Ectodermal cell (in vitro differentiated cells): ENCODE measurements around the gene SYNDIG1.

Source experiments
- H3K27ac ChIP-seq: 2 replicates; pipeline ENCODE4 v1.7.0; 2013; ENCODE audit warnings: mild to moderate bottlenecking, low read depth, low read length; ENCODE audit not compliant: insufficient read depth, poor library complexity, severe bottlenecking
- H3K27me3 ChIP-seq: 2 replicates; pipeline ENCODE4 v1.7.0; 2013; ENCODE audit warnings: mild to moderate bottlenecking, low read length; ENCODE audit not compliant: insufficient read depth, control insufficient read depth, poor library complexity, severe bottlenecking
- H3K36me3 ChIP-seq: one replicate; pipeline ENCODE4 v1.7.0; 2013; ENCODE audit warnings: low read length; ENCODE audit not compliant: control insufficient read depth, insufficient read depth
- H3K4me1 ChIP-seq: one replicate; pipeline ENCODE4 v1.7.0; 2013; ENCODE audit warnings: low read length; ENCODE audit not compliant: control insufficient read depth, insufficient read depth
- H3K4me3 ChIP-seq: 2 replicates; pipeline ENCODE4 v1.7.0; 2013; ENCODE audit warnings: low read depth, low read length, control low read depth; ENCODE audit not compliant: insufficient read depth
- H3K9me3 ChIP-seq: 2 replicates; pipeline ENCODE4 v1.7.0; 2013; ENCODE audit warnings: mild to moderate bottlenecking, low read length, moderate library complexity; ENCODE audit not compliant: control insufficient read depth
- WGBS, 2 experiments: methylation state at CpG; one replicate each; pipeline ENCODE4 v1.1.7; 2013; ENCODE audit warnings: missing lambda C conversion rate in 2 of 2; 5-methylcytosine and 5-hydroxymethylcytosine counted together

Gene SYNDIG1

GRCh38 chr20:24638591-24639548 is 169.4 kb downstream of the SYNDIG1 start:
- 90 to 94% methylated on average over 12 of the region's 12 CpGs for WGBS, 2 experiments
- Histone ChIP-seq H3K4me1 (peaks cover 8% of the 10 kb centered on the region), H3K9me3 (no peaks in the 10 kb centered on the region), H3K27me3 (no peaks in the 10 kb centered on the region), H3K27ac (no peak overlapping the region), H3K36me3 (no peaks in the 10 kb centered on the region), H3K4me3 (no peak overlapping the region)

- H3K9me3 ChIP-seq = no peaks in the 10 kb centered on the region
These were observed 170.8 kb downstream of the SYNDIG1 start for GRCh38 chr20:24640276-24640675.

GRCh38 chr20:24640686-24641085 is 171.3 kb downstream of the SYNDIG1 start:
- no peaks in the 10 kb centered on the region for H3K36me3 ChIP-seq
- H3K9me3 ChIP-seq = no peaks in the 10 kb centered on the region
- WGBS, 2 experiments = 91 to 93% methylated on average over 6 of the region's 6 CpGs
- H3K4me1 ChIP-seq = no peaks in the 10 kb centered on the region
- no peaks in the 10 kb centered on the region for H3K27me3 ChIP-seq
- H3K4me3 ChIP-seq = no peak overlapping the region
- no peak overlapping the region for H3K27ac ChIP-seq

More at GRCh38 chr20:24640276-24640675, 170.8 kb downstream of the SYNDIG1 start:
- no peak overlapping the region for H3K4me3 ChIP-seq
- H3K27ac ChIP-seq = no peak overlapping the region
- 91 to 96% methylated on average over 2 of the region's 2 CpGs for WGBS, 2 experiments
- no peaks in the 10 kb centered on the region for H3K27me3 ChIP-seq
- no peaks in the 10 kb centered on the region for H3K4me1 ChIP-seq
- no peaks in the 10 kb centered on the region for H3K36me3 ChIP-seq

- Histone ChIP-seq H3K9me3 (no peaks in the 10 kb centered on the region), H3K27me3 (no peaks in the 10 kb centered on the region), H3K4me1 (no peaks in the 10 kb centered on the region), H3K4me3 (no peak overlapping the region), H3K36me3 (no peaks in the 10 kb centered on the region), H3K27ac (no peak overlapping the region)
- 92 to 100% methylated on average over 2 of the region's 2 CpGs for WGBS, 2 experiments
These were observed 174.6 kb downstream of the SYNDIG1 start for GRCh38 chr20:24643731-24644626.

- Histone ChIP-seq H3K27me3 (no peaks in the 10 kb centered on the region), H3K36me3 (no peaks in the 10 kb centered on the region), H3K4me3 (no peak overlapping the region), H3K9me3 (no peaks in the 10 kb centered on the region), H3K4me1 (no peaks in the 10 kb centered on the region), H3K27ac (no peak overlapping the region)
- 92 to 94% methylated on average over 10 of the region's 10 CpGs for WGBS, 2 experiments
These were observed 176.9 kb downstream of the SYNDIG1 start for GRCh38 chr20:24646321-24646720.

- Histone ChIP-seq H3K36me3 (no peaks in the 10 kb centered on the region), H3K27me3 (no peaks in the 10 kb centered on the region), H3K4me1 (no peaks in the 10 kb centered on the region), H3K9me3 (no peaks in the 10 kb centered on the region), H3K4me3 (no peak overlapping the region), H3K27ac (no peak overlapping the region)
- WGBS, 2 experiments = 93 to 95% methylated on average over 2 of the region's 2 CpGs
These were observed 178.3 kb downstream of the SYNDIG1 start for GRCh38 chr20:24647713-24648112.

- no peaks in the 10 kb centered on the region for H3K27me3 ChIP-seq
- WGBS, 2 experiments = 78% methylated on average over 4 of the region's 4 CpGs
- no peaks in the 10 kb centered on the region for H3K9me3 ChIP-seq
- H3K4me3 ChIP-seq = no peak overlapping the region
- no peak overlapping the region for H3K27ac ChIP-seq
- no peaks in the 10 kb centered on the region for H3K36me3 ChIP-seq
- no peaks in the 10 kb centered on the region for H3K4me1 ChIP-seq
These were observed 179.1 kb downstream of the SYNDIG1 start for GRCh38 chr20:24648481-24648880.

- Histone ChIP-seq H3K9me3 (no peaks in the 10 kb centered on the region), H3K36me3 (no peaks in the 10 kb centered on the region), H3K27me3 (no peaks in the 10 kb centered on the region), H3K4me3 (no peak overlapping the region), H3K27ac (no peak overlapping the region), H3K4me1 (no peaks in the 10 kb centered on the region)
- 91 to 95% methylated on average over 2 of the region's 2 CpGs for WGBS, 2 experiments
These were observed 179.5 kb downstream of the SYNDIG1 start for GRCh38 chr20:24648919-24649318.

GRCh38 chr20:24649787-24650490 is 180.5 kb downstream of the SYNDIG1 start:
- H3K9me3 ChIP-seq = no peaks in the 10 kb centered on the region
- WGBS, 2 experiments = 91% methylated on average over 11 of the region's 11 CpGs
- H3K4me3 ChIP-seq = no peak overlapping the region

More at GRCh38 chr20:24649787-24650490, 180.5 kb downstream of the SYNDIG1 start:
- no peaks in the 10 kb centered on the region for H3K27me3 ChIP-seq
- no peaks in the 10 kb centered on the region for H3K4me1 ChIP-seq
- H3K27ac ChIP-seq = no peak overlapping the region
- H3K36me3 ChIP-seq = no peaks in the 10 kb centered on the region
